HCT116 (cell line): ENCODE results near the gene CTBP2. TPM values are rescaled to one million over a fixed set of nuclear protein-coding genes. Genes with fewer than 3 reads are reported as not detected.

ENCODE experiments used
- ATAC-seq: fragments of 200-7000 bp; cut with Tn5 transposase; 2 replicates; pipeline ENCODE4 v1.9.1; 2020; ENCODE audit warnings: mild to moderate bottlenecking, moderate library complexity
- BruUV-seq: library from RNA; stranded (reverse); fragments of 400-500 nt; replicated peaks from 2 replicates; lab custom pipeline; 2021; lab: Mats Ljungman, UMichigan
- CTCF ChIA-PET: fragments of 300-600 bp; sonication (Branson Sonifier 250); formaldehyde crosslinking; loops from one replicate; lab custom pipeline; 2021; ENCODE audit warnings: antibody characterized with exemption; lab: Charles Lee
- POLR2A ChIA-PET: fragments of 300-600, 350-600 bp; sonication (Branson Sonifier 250); formaldehyde crosslinking; loops from one replicate; lab custom pipeline; 2021; ENCODE audit warnings: antibody characterized with exemption; lab: Charles Lee
- RAD21 ChIA-PET, 2 experiments: fragments of 300-600 bp; sonication (Branson Sonifier 250); formaldehyde crosslinking; loops; one replicate each; lab custom pipeline; 2023; ENCODE audit warnings: low total read pairs in 2 of 2; ENCODE audit not compliant: uncharacterized antibody in 2 of 2, unreplicated experiment in 2 of 2, low non-redundant PET in 1 of 2; lab: Charles Lee
- DNase-seq: peaks from one replicate; pipeline ENCODE4 v3.0.0-alpha.2; 2010; ENCODE audit warnings: low read depth, low spot score
- H2AFZ ChIP-seq: fragments of 200-600 bp; shearing (Covaris generic), sonication (generic); 2 replicates; pipeline ENCODE4 v1.6.1; 2017; ENCODE audit warnings: low read depth, mixed run types, mixed read lengths, antibody characterized with exemption, low read length; ENCODE audit not compliant: poor library complexity, severe bottlenecking
- H3K27ac ChIP-seq: 2 replicates; pipeline ENCODE4 v1.5.1; 2012; ENCODE audit warnings: low read depth, low read length
- H3K27me3 ChIP-seq: fragments of 200-600 bp; sonication (generic); 2 replicates; pipeline ENCODE4 v1.6.1; 2016; ENCODE audit warnings: mixed run types, low read length, mixed read lengths; ENCODE audit not compliant: insufficient read depth
- H3K36me3 ChIP-seq, 2 experiments: fragments of 200-500 bp in 1 of 2; fragments of 200-600 bp in 1 of 2; sonication (Bioruptor generic) in 1 of 2; sonication (generic) in 1 of 2; 2 replicates each; pipeline versions ENCODE4 v1.5.1 to v1.6.1; 2014 to 2016; ENCODE audit warnings: low read length in 2 of 2, inconsistent platforms in 1 of 2, mixed read lengths in 1 of 2, mixed run types in 1 of 2; ENCODE audit not compliant: insufficient read depth in 2 of 2, control insufficient read depth in 1 of 2
- H3K4me1 ChIP-seq, 2 experiments: fragments of 200-600 bp in 1 of 2; sonication (generic) in 1 of 2; 2 replicates each; pipeline versions ENCODE4 v1.5.1 to v1.6.1; 2012 to 2017; ENCODE audit warnings: low read length in 2 of 2, inconsistent platforms in 1 of 2, mild to moderate bottlenecking in 1 of 2, mixed read lengths in 1 of 2, mixed run types in 1 of 2, moderate library complexity in 1 of 2; ENCODE audit not compliant: insufficient read depth in 2 of 2, control insufficient read depth in 1 of 2
- H3K4me2 ChIP-seq: fragments of 200-600 bp; sonication (generic); 2 replicates; pipeline ENCODE4 v1.6.1; 2017; ENCODE audit warnings: mixed run types, low read length, mixed read lengths
- H3K4me3 ChIP-seq, 2 experiments: fragments of 200-600 bp in 1 of 2; sonication (generic) in 1 of 2; replicated peaks in 1 of 2; 2 replicates each; pipeline ENCODE4 v1.5.1; 2011 to 2016; ENCODE audit warnings: low read length in 2 of 2, control low read depth in 1 of 2, low read depth in 1 of 2, mild to moderate bottlenecking in 1 of 2, mixed read lengths in 1 of 2, mixed run types in 1 of 2
- H3K79me2 ChIP-seq: fragments of 200-600 bp; sonication (generic); 2 replicates; pipeline ENCODE4 v1.6.1; 2017; ENCODE audit warnings: mild to moderate bottlenecking, mixed run types, low read length, moderate library complexity, mixed read lengths; ENCODE audit not compliant: insufficient read depth
- H3K9ac ChIP-seq: fragments of 200-600 bp; sonication (generic); 2 replicates; pipeline ENCODE4 v1.6.1; 2016; ENCODE audit warnings: low read length, mixed read lengths
- H3K9me2 ChIP-seq: fragments of 200-600 bp; sonication (generic), shearing (Covaris generic); 2 replicates; pipeline ENCODE4 v1.6.1; 2017; ENCODE audit warnings: mixed run types, mild to moderate bottlenecking, moderate library complexity; ENCODE audit not compliant: insufficient read depth
- H3K9me3 ChIP-seq, 2 experiments: fragments of 200-500 bp in 1 of 2; fragments of 200-600 bp in 1 of 2; sonication (Bioruptor generic) in 1 of 2; sonication (generic) in 1 of 2; 2 replicates each; pipeline ENCODE4 v1.6.1; 2014 to 2017; ENCODE audit warnings: low read length in 2 of 2, mixed read lengths in 2 of 2, inconsistent platforms in 1 of 2, low read depth in 1 of 2, mild to moderate bottlenecking in 1 of 2, mixed run types in 1 of 2, moderate library complexity in 1 of 2; ENCODE audit not compliant: control insufficient read depth in 1 of 2, insufficient read depth in 1 of 2
- H4K20me1 ChIP-seq: fragments of 200-600 bp; sonication (generic), shearing (Covaris generic); 2 replicates; pipeline ENCODE4 v1.6.1; 2017; ENCODE audit warnings: mixed run types, mild to moderate bottlenecking, moderate library complexity; ENCODE audit not compliant: insufficient read depth
- CEBPB ChIP-seq: IDR thresholded peaks from 2 replicates; pipeline ENCODE4 v1.6.1; 2012; ENCODE audit warnings: low read depth
- EGR1 ChIP-seq: IDR thresholded peaks from 2 replicates; pipeline ENCODE4 v1.6.1; 2012; ENCODE audit warnings: low read depth
- ELF1 ChIP-seq: IDR thresholded peaks from 2 replicates; pipeline ENCODE4 v1.6.1; 2012; ENCODE audit warnings: low read depth, borderline replicate concordance
- EZH2 ChIP-seq: fragments of 200-600 bp; sonication (generic); IDR thresholded peaks from 2 replicates; pipeline ENCODE4 v1.6.1; 2017; ENCODE audit warnings: antibody characterized with exemption, mixed run types
- EZH2phosphoT487 ChIP-seq: fragments of 200-600 bp; IDR thresholded peaks from 2 replicates; pipeline ENCODE4 v1.6.1; 2018; ENCODE audit warnings: antibody characterized with exemption, borderline replicate concordance
- FOSL1 ChIP-seq: IDR thresholded peaks from 2 replicates; pipeline ENCODE4 v1.6.1; 2012; ENCODE audit warnings: low read depth
- JUND ChIP-seq: IDR thresholded peaks from 2 replicates; pipeline ENCODE4 v1.6.1; 2012
- POLR2A ChIP-seq: IDR thresholded peaks from 2 replicates; pipeline ENCODE4 v1.7.0; 2011; ENCODE audit warnings: borderline replicate concordance; ENCODE audit not compliant: insufficient read depth, insufficient read length; ENCODE audit errors: extremely low read depth
- RAD21 ChIP-seq: IDR thresholded peaks from 2 replicates; pipeline ENCODE4 v1.6.1; 2012; ENCODE audit warnings: low read depth, mild to moderate bottlenecking
- SIN3A ChIP-seq: IDR thresholded peaks from 2 replicates; pipeline ENCODE4 v1.6.1; 2012; ENCODE audit warnings: low read depth
- SP1 ChIP-seq: IDR thresholded peaks from 2 replicates; pipeline ENCODE4 v1.6.1; 2012; ENCODE audit warnings: low read depth
- SRF ChIP-seq: IDR thresholded peaks from 2 replicates; pipeline ENCODE4 v1.6.1; 2012; ENCODE audit warnings: low read depth
- ZNF274 ChIP-seq: fragments of 200-500 bp; sonication (Bioruptor generic); IDR thresholded peaks from 2 replicates; pipeline ENCODE4 v1.6.1; 2014; ENCODE audit warnings: mild to moderate bottlenecking, low read depth, low read length, inconsistent platforms
- intact Hi-C: fragments of 100-400 bp; cut with micrococcal nuclease; formaldehyde crosslinking; loops from 2 replicates; pipeline ENCODE4 v1.10.0; 2022
- total RNA-seq: library from RNA; stranded (reverse); gene quantifications from one replicate; pipeline ENCODE4 v1.2.1, GENCODE V29; 2021; ENCODE audit not compliant: unreplicated experiment
- TF ChIP-seq, protein P1 (sequence below), 3 experiments: fragments of 200-600 bp in 1 of 3; sonication (generic) in 1 of 3; IDR thresholded peaks in 2 of 3; conservative IDR thresholded peaks in 1 of 3; 2 replicates each; pipeline ENCODE4 v1.5.1; 2012 to 2017; ENCODE audit warnings: low read depth in 2 of 3, low read length in 2 of 3, antibody characterized with exemption in 1 of 3, borderline replicate concordance in 1 of 3, control low read depth in 1 of 3, mild to moderate bottlenecking in 1 of 3, mixed read lengths in 1 of 3, mixed run types in 1 of 3, moderate library complexity in 1 of 3; ENCODE audit not compliant: insufficient read depth in 1 of 3
- TF ChIP-seq, protein P2 (sequence below): IDR thresholded peaks from 2 replicates; pipeline ENCODE4 v1.6.1; 2012
- TF ChIP-seq, protein P3 (sequence below): IDR thresholded peaks from 2 replicates; pipeline ENCODE4 v1.6.1; 2012
- TF ChIP-seq, protein P4 (sequence below): IDR thresholded peaks from 2 replicates; pipeline ENCODE4 v1.6.1; 2012; ENCODE audit warnings: low read depth
- TF ChIP-seq, protein P5 (sequence below): IDR thresholded peaks from 2 replicates; pipeline ENCODE4 v1.6.1; 2011; ENCODE audit warnings: mild to moderate bottlenecking, low read length, moderate library complexity; ENCODE audit not compliant: insufficient replicate concordance; ENCODE audit errors: extremely low read depth

CTBP2 gene
- total RNA-seq, 1 experiment from 2014 or later: 144 TPM

DNA sequence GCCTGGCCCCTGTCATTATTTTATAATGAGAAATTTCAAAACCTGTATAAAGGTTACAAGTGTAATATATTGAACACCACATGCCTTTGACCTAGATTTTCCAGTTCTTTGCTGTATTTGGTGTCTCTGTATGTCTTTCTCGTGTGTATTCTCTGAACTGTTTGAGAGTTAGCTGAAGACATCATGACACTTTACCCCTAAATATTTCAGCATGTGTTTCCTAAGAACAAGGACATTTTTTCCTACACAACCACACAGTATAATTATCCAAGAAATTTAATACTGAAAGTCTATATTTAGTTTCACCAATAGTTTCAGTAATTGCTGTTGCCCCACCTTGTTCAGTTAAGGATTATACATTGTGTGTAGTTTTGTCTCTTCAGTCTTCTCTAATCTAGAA, 203.6 kb downstream of the CTBP2 start:
- TF ChIP-seq ZNF274 (no peak), EZH2phosphoT487 (no peak), EGR1 (no peak), CEBPB (no peak), POLR2A (no peak), JUND (no peak), FOSL1 (no peak), SRF (no peak), SP1 (no peak), ELF1 (no peak), SIN3A (no peak), EZH2 (no peak), RAD21 (no peak)
- TF ChIP-seq, protein P1, sequence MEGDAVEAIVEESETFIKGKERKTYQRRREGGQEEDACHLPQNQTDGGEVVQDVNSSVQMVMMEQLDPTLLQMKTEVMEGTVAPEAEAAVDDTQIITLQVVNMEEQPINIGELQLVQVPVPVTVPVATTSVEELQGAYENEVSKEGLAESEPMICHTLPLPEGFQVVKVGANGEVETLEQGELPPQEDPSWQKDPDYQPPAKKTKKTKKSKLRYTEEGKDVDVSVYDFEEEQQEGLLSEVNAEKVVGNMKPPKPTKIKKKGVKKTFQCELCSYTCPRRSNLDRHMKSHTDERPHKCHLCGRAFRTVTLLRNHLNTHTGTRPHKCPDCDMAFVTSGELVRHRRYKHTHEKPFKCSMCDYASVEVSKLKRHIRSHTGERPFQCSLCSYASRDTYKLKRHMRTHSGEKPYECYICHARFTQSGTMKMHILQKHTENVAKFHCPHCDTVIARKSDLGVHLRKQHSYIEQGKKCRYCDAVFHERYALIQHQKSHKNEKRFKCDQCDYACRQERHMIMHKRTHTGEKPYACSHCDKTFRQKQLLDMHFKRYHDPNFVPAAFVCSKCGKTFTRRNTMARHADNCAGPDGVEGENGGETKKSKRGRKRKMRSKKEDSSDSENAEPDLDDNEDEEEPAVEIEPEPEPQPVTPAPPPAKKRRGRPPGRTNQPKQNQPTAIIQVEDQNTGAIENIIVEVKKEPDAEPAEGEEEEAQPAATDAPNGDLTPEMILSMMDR (IDR thresholded peaks at IDR 0.05 in 2 of 3, conservative IDR thresholded peaks at IDR 0.05 in 1 of 3; ENCODE audit: borderline replicate concordance in 1 of 3, insufficient read depth in 1 of 3, low read depth in 2 of 3, low read length in 2 of 3): no peak
- TF ChIP-seq, protein P2, sequence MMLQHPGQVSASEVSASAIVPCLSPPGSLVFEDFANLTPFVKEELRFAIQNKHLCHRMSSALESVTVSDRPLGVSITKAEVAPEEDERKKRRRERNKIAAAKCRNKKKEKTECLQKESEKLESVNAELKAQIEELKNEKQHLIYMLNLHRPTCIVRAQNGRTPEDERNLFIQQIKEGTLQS: no peak
- TF ChIP-seq, protein P3, sequence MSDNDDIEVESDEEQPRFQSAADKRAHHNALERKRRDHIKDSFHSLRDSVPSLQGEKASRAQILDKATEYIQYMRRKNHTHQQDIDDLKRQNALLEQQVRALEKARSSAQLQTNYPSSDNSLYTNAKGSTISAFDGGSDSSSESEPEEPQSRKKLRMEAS: no peak
- TF ChIP-seq, protein P4, sequence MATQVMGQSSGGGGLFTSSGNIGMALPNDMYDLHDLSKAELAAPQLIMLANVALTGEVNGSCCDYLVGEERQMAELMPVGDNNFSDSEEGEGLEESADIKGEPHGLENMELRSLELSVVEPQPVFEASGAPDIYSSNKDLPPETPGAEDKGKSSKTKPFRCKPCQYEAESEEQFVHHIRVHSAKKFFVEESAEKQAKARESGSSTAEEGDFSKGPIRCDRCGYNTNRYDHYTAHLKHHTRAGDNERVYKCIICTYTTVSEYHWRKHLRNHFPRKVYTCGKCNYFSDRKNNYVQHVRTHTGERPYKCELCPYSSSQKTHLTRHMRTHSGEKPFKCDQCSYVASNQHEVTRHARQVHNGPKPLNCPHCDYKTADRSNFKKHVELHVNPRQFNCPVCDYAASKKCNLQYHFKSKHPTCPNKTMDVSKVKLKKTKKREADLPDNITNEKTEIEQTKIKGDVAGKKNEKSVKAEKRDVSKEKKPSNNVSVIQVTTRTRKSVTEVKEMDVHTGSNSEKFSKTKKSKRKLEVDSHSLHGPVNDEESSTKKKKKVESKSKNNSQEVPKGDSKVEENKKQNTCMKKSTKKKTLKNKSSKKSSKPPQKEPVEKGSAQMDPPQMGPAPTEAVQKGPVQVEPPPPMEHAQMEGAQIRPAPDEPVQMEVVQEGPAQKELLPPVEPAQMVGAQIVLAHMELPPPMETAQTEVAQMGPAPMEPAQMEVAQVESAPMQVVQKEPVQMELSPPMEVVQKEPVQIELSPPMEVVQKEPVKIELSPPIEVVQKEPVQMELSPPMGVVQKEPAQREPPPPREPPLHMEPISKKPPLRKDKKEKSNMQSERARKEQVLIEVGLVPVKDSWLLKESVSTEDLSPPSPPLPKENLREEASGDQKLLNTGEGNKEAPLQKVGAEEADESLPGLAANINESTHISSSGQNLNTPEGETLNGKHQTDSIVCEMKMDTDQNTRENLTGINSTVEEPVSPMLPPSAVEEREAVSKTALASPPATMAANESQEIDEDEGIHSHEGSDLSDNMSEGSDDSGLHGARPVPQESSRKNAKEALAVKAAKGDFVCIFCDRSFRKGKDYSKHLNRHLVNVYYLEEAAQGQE: no peak
- TF ChIP-seq, protein P5, sequence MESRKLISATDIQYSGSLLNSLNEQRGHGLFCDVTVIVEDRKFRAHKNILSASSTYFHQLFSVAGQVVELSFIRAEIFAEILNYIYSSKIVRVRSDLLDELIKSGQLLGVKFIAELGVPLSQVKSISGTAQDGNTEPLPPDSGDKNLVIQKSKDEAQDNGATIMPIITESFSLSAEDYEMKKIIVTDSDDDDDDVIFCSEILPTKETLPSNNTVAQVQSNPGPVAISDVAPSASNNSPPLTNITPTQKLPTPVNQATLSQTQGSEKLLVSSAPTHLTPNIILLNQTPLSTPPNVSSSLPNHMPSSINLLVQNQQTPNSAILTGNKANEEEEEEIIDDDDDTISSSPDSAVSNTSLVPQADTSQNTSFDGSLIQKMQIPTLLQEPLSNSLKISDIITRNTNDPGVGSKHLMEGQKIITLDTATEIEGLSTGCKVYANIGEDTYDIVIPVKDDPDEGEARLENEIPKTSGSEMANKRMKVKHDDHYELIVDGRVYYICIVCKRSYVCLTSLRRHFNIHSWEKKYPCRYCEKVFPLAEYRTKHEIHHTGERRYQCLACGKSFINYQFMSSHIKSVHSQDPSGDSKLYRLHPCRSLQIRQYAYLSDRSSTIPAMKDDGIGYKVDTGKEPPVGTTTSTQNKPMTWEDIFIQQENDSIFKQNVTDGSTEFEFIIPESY: no peak
- TF ChIP-seq, all 23 proteins: peak for 0
- intact Hi-C loops: no loop called here
- BruUV-seq: no TSS peak
- H3K27me3 ChIP-seq: no peaks in the 10 kb centered on the region
- DNase-seq (no peak), ATAC-seq (no peak)
- CTCF ChIA-PET: no interaction called here
- H3K4me1 ChIP-seq: 0 out of 4 replicates have a peak, but pooled peaks cover 0 to under 1% of the 10 kb centered on the region in 2 experiments
- H3K36me3 ChIP-seq: no peaks in the 10 kb centered on the region
- H3K27ac ChIP-seq: no peak overlapping the region
- H4K20me1 ChIP-seq: peaks cover 21% of the 10 kb centered on the region; the same call in 1 of the 2 replicates
- POLR2A ChIA-PET: no interaction called here
- no peak overlapping the region for H3K9ac ChIP-seq
- no peak overlapping the region for H3K4me2 ChIP-seq
- no peaks in the 10 kb centered on the region for H3K9me3 ChIP-seq
- H2AFZ ChIP-seq: no peak overlapping the region
- peaks cover 89% of the 10 kb centered on the region for H3K79me2 ChIP-seq
- RAD21 ChIA-PET: no interaction called here
- no peaks in the 10 kb centered on the region for H3K9me2 ChIP-seq
- no peak overlapping the region for H3K4me3 ChIP-seq
